GM19238 (cell line): ENCODE measurements around the gene PTPN11.

Experiments used
- DNase-seq: peaks from one replicate; pipeline ENCODE4 v3.0.0; 2011; ENCODE audit warnings: low spot score; ENCODE audit not compliant: insufficient read length

PTPN11 gene

DNA sequence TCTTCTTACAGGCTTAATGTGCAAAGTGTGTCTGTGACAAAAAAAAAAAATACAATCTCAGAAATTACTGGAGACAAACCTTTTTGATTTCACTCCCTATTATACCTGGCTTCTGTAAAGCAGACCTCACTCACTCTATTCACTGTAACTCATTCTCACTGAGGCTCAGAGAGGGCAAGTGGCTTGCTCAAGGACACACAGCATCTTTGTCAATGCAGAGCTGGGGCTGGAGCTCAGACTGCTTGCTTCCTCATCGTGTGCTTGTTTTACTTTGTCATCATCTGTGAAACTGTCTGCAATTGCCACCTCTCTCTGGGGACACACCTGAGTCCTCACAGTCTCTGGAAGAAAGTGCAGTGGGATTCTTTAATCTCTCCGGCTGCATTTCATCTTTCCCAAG is 120.0 kb downstream of the PTPN11 start:
- DNase-seq: no peak

DNA sequence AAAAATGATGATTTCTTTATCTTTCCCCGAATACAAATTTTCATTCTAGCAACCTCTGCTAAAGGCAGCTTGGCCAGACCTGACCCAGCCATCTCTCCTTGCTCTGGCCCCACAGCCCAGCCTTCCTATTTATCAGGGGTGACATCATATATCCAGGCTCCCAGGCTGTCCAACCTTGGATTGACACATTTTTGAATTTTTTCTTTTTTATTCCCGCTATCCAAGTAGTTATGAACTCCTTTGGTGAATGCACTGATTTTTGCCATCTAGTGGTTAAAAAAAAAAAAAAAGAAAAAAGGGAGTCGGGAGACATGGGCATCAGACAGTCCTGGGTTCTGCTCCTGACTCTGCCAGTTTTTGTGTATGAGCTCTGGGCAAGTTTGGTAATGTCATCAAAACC is 120.5 kb downstream of the PTPN11 start:
- DNase-seq: no peak

DNA sequence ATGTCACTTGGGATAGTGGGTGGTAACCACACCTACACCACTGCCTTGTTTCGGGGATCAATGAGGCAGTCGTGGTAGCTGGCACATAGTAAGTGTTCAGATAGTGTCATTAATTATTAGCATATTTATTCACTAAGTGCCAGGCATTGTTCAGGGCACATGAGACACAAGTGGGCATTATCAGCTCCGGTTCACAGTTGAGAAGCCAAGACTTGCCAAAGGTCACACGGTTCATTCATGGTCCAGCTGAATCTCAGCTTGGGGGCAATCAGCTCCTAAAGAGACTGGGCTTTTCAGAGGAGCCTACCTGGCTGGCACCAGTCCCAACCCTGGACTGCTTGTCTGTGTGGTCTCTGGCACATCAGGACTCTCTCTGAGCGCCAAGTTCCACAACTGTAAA is 121.3 kb downstream of the PTPN11 start:
- no peak for DNase-seq

DNA sequence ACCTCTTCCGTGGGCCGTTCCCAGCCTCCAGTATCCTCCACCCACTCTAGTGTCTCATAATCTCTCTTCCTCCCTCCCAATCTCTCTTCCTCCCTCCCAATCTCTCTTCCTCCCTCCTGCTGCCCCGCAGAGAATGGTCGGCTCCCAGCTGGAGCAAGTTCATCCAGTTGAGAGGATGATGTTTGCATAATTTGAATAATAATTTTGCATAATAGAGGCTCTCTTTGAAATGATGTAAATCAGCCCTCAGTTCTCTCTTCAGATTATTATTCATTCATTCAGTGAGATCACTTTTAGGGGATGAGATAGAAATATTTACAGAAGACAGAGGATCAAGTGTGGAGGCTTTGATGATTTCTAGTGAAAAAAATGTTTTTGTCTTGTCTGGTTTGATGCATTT is 125.0 kb downstream of the PTPN11 start:
- DNase-seq: no peak

DNA sequence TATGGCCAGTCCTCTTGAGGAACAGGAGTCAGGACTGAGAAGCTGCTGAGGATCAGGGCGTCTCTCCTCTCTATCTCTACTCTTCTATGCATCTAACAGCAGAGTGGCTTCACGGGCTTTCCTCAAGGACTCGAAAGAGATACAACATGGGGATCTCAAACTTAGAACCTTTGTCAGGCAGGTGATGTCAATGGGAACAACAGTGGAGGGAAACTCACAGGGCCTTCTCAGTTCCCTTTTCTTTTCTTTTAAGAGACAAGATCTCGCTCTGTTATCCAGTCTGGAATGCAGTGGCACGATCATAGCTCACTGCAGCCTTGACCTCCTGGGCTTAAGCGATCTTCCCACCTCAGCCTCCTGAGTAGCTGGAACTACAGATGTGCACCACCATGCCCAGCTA is 127.6 kb downstream of the PTPN11 start:
- no peak for DNase-seq

DNA sequence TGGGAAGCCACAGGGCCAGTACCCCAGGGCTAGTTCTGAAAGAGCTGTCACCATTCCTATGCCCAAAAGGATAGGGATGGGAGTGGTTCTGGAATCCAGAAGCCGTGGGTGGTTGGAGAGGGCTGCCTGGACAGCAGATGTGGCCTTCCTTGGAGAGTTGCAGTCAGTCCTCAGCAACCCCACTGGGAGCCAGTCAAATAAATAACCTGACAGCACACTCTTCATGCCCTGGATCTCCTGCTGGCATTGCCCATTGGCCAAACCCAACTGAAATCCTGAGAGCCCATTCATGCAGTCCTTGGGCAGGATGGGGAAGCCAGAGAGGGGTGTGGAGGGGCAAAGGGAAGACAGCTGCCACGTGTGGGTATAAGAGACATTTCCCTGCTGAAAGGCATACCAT is 128.2 kb downstream of the PTPN11 start:
- DNase-seq: no peak

DNA sequence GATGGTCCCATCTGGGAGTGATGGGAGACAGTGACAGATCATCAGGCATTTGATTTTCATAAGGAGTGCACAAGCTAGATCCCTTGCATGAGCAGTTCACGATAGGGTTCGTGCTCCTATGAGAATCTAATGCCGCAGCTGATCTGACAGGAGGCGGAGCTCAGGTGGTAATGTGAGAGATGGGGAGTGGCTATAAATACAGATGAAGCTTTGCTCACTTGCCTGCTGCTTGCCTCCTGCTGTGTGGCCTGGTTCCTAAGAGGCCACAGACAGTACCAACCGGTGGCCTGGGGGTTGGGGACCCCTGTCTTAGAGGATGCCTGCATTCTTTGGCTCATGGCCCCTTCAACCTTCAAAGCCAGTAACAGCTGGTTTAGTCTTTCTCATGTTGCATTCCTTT is 130.3 kb downstream of the PTPN11 start:
- no peak for DNase-seq

DNA sequence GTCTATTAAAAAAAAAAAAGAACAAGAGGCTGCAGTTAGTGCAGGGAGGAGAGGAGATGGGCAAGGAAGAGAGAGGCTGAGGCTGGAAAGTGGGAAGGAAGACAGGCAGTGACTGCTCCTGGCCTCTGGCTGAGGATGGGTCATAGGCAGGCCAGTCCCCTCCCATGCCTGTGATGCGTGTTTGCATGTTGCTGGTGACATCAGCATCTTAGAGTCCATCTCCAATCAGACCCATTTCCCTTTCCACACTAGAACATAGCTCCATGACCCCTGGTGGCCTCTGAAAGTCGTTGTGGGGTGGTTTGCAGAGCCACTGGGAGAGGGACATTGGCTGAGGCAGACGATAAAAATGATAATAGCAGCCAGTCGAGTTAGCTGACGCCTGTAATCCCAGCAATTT is 132.9 kb downstream of the PTPN11 start:
- no peak for DNase-seq

DNA sequence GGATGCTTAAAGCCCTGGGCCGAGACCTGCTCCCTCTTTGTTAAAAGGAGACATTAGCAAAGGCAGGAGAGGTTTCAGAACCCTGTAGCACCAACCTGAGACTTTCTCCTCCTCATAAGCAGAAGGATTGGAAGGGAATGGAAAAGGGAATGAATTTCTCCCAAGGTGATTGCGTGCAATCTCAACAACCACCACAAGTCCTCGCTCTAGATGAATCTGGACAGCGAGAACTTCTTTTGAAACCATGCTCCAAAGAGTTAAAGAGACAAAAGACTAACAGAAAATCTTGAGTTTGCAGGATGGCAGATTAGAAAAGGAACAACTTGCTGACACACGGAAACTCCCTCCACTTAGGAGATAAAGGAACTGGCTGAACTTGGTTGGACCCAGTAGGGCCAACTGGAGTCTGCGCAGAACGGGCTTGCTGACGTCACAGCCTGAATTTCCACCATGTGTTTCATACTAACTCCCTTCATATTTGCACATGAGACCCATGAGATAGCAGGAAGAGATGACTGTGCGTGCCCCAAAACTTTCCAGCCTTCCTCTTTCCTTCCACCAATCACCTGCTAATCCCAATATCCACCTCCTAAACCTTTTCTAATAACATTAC is 137.0 kb downstream of the PTPN11 start:
- DNase-seq: no peak

DNA sequence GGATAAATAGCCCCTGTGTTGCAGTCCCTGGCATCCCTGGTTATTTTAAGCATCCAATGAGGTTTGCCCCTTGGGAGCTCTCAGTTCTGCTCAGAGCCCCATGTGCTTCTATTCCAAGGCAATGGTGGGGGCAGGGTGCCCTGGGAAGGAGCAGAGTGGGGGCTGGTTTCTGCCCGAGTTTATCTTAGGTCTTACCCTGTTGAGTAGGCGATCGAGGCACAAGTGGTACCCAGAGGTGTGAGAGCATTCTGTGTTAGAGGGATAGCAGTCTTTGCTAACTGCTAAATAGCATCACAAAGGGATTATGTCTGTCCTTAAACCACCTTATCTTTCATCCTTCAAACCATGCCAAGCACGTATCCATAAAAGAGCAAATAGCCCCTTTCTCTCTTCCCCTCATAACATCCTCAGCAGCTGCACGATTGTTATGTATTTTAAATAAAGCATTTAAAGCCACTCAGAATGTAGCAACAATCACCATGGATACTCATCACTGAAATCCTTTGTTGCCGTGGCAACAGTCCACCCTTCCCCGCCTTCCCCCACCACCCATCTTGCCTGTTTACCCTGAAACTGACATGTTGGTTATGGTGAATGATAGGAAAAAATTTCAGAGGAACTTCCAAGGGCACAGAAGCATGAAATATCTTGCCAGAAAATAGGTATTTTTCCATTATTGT is 139.3 kb downstream of the PTPN11 start:
- DNase-seq: no peak
